ENCODE measurements around the gene CD72.
"Not testable (repeated sequence)": the region's sequence is repeated elsewhere in the genome, so short reads cannot be mapped to it uniquely, and the experiment has no call there.

CD72 gene

GRCh38 chr9:35583521-35583920, 34.7 kb downstream of the CD72 start:
- DNase-seq, result not testable (repeated sequence)

- not testable (repeated sequence) for DNase-seq
Observed at GRCh38 chr9:35579659-35580227, 38.5 kb downstream of the CD72 start.

- DNase-seq, result no peak
Observed at GRCh38 chr9:35579130-35579529, 39.1 kb downstream of the CD72 start.

GRCh38 chr9:35577486-35577885, 40.7 kb downstream of the CD72 start:
- DNase-seq, result no peak

- no peak for DNase-seq
Observed at GRCh38 chr9:35575478-35575877, 42.7 kb downstream of the CD72 start.

GRCh38 chr9:35574578-35575122, 43.6 kb downstream of the CD72 start:
- no peak for DNase-seq

GRCh38 chr9:35570709-35571504, 47.3 kb downstream of the CD72 start:
- DNase-seq, result no peak

GRCh38 chr9:35569206-35569605, 49.0 kb downstream of the CD72 start:
- DNase-seq, result no peak

- DNase-seq, result no peak
Observed at GRCh38 chr9:35568196-35568595, 50.0 kb downstream of the CD72 start.

GRCh38 chr9:35566417-35566816, 51.8 kb downstream of the CD72 start:
- DNase-seq, result no peak

GRCh38 chr9:35564658-35565061, 53.6 kb downstream of the CD72 start:
- no peak for DNase-seq

- DNase-seq, result no peak
Observed at GRCh38 chr9:35563791-35564197, 54.4 kb downstream of the CD72 start.

GRCh38 chr9:35562895-35563780, 55.1 kb downstream of the CD72 start:
- no peak for DNase-seq

GRCh38 chr9:35561468-35562261, 56.5 kb downstream of the CD72 start:
- no peak for DNase-seq

GRCh38 chr9:35560625-35561337, 57.4 kb downstream of the CD72 start:
- no peak for DNase-seq

Measured in NCI-H748 treated with DMSO at 0.1 percent for 48 hours (cell line).